Measurements from ENCODE around the gene PQBP1.

Gene PQBP1

DNA sequence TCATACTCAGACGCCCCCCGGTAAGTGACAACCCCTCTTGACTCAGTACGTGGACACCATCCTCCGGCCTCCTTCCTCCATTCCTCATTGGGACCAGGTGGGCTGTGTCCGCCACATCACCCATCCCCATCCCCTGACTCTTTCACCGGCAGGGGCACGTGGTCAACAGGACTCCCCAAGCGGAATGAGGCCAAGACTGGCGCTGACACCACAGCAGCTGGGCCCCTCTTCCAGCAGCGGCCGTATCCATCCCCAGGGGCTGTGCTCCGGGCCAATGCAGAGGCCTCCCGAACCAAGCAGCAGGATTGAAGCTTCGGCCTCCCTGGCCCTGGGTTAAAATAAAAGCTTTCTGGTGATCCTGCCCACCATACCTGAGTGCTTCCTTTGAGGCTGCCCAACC lies 5.0 kb downstream of the PQBP1 start:
- no peak for DNase-seq

DNA sequence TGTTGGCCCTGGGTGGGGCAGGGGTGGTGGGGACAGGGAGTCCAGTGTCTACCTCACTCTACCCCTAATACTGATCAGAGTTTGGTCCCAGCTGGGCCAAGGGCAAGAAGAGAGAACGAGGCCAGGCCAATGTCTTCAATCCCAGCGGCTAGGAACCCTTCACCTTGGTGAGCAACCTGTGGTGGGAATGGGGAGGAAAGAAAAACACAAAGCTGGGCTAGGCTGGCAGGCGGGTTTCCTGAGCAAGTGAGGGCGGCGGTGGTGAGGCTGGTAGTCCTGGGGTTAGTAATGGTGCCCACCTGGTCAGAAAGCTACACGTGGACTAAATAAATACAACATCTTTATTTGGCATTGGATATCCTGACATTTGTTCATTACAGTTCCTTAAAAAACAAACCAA lies 5.6 kb downstream of the PQBP1 start:
- DNase-seq, result no peak

DNA sequence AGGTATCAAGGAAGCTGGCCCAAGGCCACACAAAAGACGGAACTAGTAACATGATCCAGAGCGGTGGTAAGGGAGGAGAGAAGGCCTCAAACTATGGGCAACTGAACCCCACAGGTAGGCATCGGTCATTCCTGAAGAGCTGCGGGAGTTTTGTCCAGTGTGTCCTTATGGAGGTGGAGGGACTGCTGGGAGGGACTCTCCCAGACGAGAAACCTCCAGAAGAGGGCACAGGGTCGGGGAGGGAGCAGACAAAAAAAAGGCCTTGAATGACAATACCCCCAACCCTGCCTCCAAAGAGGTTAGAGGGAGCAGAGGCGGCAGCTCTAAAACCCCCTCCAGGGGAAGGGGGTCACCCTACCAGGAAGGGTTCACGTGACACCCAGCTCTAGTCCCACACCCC lies 6.5 kb downstream of the PQBP1 start:
- no peak for DNase-seq

DNA sequence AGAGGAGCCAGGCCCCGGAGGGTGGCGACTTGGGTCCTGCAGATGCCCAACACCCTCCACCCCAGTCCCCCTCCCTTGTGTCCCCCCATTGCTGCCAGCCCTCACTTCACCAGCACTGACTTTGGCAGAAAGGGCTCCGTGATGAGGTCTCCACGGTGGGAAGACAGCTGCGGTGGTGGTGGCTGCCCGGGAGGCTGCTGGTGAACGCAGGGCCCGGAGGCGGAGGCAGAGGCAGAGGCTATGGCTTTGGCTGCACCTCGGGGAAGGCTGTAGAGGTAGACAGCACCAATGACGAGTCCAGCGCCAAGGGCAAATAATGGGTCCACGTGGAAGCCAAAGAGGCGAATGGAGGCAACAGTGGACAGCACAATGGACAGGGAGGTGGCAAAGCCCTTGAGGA lies 6.9 kb downstream of the PQBP1 start:
- no peak for DNase-seq

DNA sequence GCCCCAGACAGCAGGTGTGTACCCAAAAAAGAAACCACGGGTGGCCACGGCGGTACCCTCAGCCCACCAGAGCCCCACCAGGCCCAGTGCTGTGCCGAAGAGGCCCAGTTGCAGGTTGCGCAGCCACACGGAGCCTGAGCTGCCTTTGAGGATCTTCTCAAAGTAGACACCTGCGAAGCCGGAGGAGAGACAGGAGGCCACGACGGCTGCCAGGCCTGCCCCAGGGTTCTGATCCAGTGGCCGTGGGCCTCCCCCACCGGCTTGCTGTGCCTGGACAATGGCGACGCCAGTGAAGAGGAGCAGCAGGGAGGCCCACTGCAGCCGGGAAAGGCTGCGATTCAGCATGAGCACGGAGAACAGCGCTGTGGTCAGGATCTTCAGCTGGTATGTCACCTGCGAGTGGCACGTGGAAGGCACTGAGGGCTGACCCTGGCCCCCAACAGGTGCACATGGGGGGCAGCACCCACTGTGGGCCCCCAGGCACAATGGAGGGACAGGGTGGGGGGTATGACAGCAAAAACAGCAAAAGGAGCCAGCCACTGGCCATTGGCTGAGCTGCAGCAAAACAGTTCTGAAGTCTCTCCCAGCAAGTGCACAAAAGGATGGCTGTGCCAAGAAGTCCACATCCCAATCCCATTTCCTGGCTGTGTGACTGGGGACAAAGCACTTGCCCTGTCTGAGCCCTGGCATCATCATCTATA lies 7.5 kb downstream of the PQBP1 start:
- DNase-seq, result no peak

DNA sequence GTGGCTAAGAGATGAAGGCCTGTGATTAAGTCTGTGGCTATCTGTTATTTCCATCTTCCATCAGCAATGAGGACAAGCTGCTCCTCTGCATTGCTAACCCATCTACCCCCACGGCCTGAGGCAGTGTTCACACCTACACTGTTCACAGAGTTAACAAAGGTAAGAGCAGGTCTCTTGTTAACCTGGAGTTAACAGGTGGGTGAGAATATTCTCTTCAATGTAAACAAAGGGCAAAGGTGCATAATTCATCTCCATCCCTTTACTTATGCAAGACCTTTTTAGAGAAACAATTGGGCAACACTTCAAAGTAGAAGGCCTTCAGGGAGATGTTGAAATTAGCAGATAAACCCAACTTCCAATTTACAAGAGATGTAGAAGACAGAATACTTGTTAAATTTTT lies 10.9 kb downstream of the PQBP1 start:
- DNase-seq, result no peak

DNA sequence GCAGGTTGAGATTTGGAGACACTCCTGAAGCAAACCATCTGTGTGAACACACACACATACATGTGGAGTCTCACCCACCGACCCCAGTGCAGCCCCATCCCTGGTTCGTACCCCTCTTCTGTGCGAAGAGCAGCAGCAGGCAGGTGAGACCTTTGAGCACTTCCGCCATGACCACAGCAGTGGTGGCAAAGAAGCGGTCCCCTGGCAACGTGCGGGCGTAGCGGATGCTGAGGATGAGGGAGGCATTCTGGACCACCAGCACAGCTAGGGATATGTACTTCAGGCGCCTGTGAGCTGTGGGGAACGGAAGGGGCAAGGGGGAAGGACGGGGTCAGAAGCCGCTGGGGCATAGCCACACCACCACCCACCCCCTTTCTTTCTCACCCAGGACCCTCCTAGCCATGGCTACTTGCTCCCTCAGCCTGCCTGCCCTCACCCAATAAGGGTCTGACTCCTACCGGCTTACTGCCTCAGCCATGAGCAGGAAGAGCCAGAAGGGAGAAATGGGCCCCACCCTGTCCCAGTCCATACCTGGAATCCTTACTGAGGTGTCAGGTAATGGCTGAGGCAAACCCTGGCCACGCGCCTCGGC lies 12.1 kb downstream of the PQBP1 start:
- no peak for DNase-seq

DNA sequence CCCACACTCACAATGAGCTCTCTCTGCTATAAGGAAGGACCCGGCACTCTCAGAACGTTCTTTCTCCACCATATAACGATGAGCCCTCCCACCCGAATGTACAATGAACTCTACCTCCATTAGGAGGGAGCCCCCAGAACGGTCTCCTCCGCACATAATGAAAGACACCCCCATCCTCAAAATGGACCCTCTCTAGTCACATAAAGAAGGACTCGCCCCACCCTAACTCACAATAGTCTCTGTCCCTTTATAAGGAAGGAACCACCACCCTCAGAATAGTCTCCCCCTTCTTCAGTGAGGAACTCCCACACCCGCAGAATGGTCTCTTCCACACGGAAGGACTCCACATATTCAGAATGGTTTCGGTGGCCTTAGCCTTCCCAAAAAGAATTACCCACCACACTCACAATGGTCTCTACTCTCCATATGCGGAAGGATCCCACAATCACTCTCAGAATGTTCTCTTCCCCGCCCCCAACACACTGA lies 13.2 kb downstream of the PQBP1 start:
- no peak for DNase-seq

DNA sequence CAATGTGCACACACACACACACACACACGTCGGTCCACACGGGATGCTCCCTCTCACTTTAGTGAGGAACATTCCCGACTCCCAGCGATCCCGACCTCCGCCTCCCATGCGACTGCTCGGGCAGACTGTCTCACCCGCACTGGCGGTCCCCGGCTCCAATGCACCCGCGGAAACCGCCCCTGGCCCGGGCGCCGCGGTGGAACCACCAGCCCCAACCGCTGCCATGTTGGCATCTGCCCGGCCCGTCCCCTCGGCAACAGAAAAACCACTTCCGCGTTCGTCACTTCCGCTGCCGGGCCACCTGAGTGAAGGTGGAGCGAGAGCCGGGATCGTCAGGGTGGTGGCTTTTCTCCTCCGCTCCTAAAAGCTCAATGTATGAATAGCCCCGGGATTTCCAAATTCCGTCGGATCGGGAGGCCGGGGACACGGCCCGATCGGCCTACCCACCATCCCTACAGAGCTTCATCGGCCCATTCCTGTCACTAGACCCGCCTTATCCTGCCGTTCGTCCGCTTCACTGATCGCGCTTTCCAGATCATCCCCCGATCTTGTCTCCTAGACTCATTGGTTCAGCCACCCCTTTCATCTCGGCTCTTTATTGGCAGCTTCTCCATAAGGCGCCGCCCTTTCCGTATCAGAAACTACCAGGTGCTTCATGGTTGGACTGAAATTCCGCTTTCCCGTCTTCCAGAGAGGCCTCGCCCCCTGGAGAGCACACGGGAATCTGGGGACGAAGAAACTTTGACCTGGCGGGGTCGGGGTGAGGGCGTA lies 13.9 kb downstream of the PQBP1 start, which contains the start of gene SLC35A2:
TSS of gene SLC35A2 (minus strand) at position 235 of the 771 bp plus-strand sequence. CDS start at position 225, 10 bp downstream.
- DNase-seq, result peak; percentile 85 to 91

DNA sequence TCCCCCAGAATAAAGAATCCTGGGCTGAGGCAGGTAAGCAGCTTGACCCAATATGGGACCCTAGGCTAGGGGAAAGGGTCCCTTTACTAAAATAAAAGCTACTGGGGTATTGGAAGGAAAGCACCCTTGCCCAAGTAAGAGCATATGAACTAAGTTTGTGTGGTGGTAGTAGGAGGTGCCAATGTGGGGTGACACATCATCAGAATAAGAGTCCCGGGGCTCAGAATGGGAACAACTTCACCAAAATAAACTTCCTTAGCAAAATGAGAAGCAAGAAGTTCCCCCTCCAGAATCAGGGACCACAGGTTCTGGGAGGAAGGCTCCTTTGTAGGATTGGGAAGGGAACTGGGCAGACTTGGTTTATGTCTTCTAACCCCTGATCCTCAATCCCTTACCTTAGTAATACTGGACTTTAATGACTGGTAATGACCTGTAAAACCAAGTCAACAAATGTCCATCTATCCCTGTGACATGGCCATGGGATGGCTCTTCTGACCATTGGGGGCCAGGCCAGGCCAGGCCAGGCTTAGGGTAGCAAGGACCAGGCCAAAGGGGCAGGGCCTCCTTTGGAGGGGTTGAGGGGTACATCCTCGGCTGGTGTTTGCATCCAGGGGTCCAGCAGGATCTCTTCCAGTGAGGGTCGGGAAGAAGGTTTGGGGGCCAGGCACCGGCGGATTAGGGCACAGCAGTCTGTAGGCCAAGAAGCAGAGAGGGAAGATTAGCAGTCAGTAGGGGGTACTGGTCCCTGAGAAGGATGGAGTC lies 16.1 kb downstream of the PQBP1 start:
- no peak for DNase-seq

DNA sequence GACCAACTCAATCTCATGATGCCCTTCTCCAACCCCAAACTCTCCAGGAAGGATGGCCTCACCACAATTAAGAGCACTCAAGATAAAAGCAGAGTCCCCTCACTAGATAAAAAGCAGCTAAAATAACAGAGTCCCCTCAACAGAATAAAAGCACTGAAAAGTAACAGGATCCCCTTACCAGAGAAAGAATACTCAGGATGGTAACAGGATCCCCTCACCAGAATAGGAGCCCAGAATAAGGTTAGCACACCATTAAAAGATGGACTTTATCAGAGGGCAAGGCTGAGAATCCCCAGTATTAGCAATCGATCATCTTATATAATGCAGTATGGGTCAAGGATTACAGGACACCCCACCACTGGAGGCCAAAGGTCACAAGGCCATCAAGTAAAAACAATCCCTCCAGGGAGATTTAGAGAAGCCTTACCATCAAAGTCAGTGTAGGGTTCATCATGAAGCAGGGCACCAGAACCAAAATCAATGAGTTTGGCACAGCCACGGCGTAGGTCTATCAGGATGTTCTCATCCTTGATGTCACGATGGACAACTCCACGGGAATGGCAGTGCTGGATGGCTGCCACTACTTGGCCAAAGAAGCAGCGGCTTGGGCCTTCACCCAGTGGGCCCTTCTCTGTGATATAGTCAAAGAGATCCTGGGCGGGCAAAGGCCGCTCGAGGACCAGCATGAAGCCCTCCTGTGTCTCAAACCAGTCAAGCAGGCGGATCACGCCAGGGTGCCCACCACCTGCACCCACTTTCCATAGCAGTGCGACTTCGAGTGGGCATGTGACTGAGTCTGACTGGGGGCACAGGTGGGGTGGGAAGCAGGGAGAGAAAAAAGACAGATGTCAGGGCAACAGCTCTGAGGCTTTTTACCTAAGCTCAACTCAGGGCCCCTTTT lies 17.1 kb downstream of the PQBP1 start:
- DNase-seq, result no peak

DNA sequence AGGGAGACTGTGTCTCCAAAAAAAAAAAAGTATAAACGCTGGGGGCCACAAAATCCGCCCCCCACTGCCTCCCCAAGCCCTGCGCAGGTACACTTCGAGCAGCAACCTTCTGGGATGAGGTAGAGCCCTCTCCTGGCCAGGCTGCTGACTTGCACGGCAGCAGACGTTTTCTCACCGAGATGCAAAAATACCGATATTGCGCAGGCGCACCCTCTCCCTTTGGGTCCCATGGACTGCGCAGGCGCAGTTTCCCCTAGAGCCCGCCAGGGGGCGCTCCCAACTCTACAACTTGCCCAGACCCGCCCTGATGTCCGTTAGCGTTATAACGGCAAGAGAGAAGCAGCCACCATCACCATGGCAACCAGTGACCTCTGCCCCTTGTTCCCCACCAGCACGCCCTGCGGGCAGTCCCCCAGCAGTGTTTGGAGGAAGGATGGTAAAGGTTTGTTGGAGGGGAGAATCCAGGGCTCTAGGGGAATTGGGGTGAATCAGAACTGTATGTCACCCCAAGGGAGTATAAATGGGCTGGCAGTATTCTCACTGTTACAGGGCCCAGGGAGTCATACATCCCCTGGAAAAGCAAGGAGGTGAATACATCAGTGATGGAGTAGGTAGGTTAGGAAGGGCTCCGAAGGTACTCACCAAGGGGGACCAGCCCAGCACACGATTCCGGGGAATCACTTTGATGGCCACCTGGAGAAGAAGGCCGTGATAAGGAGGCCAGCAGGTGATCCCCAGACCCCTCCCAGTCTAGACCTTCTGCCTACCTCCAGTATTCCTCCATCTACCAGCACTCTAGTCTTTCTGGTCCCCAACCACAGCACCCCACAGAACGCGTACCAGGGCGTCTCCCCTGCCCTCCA lies 19.6 kb downstream of the PQBP1 start:
- peak; percentile 85 to 94 for DNase-seq

DNA sequence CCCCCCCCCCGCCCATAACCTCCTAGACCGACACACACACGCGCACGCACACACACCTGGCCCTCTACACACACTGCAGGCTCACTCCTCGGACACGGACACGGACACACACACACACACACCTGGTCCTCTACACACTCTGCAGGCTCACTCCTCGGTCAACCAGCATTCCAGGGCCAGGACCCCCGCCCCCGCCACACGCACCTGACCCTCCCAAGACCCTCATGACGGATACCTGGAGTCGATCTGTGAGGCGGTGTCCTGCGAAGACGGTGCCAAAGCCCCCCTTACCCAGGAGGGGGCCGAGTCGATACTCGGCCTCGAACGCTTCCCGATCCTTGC lies 20.5 kb downstream of the PQBP1 start:
- peak in 1 of 2 experiments; percentile 36 for DNase-seq

DNA sequence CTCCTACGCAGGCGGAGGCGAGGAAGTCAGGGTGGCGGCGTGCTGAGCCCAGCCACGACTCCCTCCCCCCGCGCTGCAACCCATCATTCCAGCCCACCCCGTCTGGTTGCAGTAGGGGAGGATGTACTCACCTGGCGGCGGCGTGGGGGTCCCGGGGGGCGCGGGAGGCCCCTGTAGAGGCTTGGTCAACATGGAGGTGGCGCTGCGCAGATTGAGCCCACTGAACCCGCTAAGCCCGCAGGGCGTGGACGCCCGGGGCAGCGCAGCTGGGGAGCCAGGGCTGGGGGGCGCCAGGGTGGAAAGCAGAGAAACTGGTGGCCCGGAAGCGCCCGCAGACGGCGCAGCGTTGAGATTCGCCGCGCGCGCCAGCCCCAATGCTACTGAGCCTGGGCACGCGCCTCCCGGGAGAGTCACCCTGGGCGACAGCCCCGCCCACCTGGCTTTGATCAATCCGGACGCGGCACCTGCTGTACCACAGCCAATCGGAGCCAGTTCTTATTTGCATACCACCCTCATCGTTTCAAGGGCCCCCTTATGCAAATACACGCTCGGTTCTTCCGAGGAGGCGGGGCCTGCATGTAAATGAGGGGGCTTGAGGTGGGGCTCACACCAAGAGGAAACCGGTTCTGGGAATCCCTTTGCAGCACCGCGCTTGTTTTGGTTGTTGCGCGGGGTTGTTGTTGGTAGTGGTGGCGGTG lies 21.1 kb downstream of the PQBP1 start, which contains the start of gene PIM2:
TSS of gene PIM2 (minus strand) at position 382 of the 698 bp plus-strand sequence. CDS start at position 192, 190 bp downstream.
- DNase-seq, result peak; percentile 94 to 97

DNA sequence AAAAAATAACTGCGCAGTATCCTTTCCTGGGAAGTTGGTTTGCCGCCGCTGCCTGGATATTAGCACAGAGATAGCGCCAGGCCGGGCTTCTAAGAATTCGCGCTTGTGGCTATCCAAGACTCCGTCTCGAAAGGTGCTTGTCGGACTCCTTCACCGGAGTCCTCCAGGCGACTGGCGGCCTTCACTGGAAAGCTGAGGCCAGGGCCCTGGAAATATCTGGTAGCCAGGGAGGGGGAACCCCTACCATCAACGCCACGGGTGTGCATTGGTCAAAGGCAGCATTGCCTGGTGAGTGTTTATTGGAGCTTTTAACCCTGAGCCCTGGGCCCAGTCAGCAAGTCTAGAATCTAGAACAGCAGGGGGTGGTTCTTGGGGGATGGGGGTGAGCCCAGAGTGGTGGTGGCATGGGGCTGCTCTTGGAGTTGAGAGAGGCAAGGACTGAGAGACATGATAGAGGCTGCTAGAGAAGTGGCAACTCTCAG lies 21.7 kb downstream of the PQBP1 start:
- DNase-seq, result peak in 1 of 2 experiments; percentile 47

DNA sequence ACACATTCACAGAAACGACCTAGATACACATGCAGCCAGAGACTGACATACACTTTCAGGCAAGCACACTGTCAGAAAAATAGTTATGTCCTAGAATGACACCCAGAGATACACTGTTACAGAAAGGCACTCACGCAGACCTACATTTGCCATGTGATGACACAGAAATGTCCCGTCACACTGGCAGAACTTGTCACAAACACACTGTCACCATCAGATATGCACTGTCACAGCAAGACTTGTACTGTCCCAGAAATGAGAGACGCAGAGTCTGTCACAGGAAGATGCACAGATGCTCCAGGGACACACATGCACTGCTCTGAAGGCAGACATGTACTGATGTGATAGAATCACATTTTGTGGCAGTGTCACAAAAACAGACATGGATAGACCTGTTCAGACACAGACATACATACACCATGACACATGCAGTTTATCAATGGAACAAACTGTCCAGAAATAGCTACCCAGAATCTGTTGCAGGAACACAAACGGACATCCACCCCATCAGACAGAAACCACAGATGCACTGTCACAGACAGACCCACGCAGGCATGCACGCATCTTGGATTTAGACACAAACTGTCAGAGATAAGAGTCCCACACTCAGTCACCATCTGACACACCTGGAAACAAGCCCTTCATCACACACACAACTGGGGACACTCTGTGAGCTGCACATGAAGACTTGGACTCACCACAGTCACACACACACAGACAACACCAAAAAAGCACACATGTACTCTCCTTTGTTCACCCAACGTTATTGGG lies 22.4 kb downstream of the PQBP1 start:
- no peak for DNase-seq

DNA sequence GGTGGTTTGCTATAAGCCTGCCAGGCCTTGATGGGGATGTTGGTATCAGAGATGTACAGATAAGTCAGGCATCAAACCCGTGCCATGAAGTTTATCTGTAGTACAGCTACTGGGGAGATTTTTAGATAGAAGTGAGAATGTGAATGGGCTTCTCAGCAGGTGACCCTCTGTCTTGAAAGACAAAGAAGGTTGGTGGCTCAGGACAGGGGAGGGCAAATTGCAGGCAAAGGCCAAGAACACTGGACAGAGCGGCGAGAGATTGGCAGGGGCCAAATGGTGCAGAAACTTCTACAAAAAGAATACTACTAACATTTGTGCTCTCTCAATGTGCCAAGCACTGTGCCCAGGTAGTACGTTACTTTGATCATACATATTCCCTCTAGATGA lies 23.0 kb downstream of the PQBP1 start:
- no peak for DNase-seq

DNA sequence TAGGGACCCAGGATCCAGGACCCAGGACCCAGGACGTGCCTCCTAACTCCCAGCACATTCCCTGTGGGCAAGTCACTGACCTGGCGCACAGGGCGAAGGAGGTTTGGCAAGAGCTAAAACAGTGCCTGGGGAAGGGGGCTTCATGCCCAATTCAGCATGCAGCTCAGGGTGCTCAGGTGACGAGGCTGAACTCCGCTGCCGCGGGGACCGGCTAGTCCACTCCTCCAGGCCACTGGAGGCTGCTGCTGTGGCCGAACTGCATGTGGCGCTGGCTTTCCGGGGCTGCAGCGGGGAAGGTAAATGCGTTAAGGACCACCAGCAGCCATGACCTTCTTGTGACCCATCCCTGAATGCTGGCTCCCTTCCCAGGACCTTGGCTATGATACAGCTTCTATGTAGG lies 26.0 kb downstream of the PQBP1 start:
- no peak for DNase-seq

DNA sequence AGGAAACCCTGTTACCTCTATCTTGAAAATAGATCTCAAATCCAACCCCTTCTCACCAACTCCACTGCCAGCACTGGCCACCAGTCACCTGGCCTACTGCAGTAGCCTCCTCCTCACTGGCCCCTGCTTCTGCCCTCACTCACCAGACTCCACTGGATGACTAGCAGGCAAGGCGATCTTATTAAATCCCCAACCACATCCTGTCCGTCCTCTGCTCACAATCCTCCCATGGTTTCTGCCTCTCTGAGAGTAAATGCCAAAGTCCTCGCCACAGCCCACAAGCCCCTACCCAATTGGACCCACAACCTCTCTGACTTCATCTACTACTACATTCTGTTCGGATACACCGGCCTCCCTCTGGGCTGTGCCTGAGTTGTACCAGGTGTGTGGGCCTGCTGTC lies 26.5 kb downstream of the PQBP1 start:
- DNase-seq, result no peak
